GM18520 (cell line): ENCODE data around the gene OR14I1.

Experiments
- ATAC-seq: cut with Tn5 transposase; IDR thresholded peaks from one replicate; pipeline ENCODE4 v1.9.1; 2021; ENCODE audit not compliant: unreplicated experiment

OR14I1 gene

GRCh38 chr1:248702714-248703113, at the start of gene OR14I1:
TSS of gene OR14I1 (minus strand) at chr1:248702766.
- no peak for ATAC-seq

DNA sequence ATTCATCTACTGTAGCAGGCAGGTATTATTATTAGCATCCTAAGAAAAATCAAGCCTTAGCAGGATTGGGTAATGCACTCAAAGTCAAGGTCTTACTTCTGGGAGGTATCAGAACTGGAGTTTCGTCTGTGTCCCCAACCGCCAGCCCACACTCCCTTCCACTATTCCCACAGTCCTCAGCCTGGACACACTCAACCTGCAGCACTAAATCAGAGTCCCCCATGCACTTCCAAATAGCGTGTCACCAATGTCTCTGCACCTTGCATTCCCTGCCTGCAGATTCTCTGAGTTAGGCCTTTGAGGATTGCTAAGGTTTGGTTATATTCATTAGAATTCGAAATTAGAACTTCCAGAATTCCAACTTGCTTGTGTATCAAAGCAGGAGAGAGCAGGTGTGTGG, 49.1 kb upstream of the OR14I1 start:
- ATAC-seq, result no peak

- no peak for ATAC-seq
Measured at GRCh38 chr1:248751142-248751541, 48.6 kb upstream of the OR14I1 start.

GRCh38 chr1:248750496-248750895, 47.9 kb upstream of the OR14I1 start:
- ATAC-seq, result no peak

DNA sequence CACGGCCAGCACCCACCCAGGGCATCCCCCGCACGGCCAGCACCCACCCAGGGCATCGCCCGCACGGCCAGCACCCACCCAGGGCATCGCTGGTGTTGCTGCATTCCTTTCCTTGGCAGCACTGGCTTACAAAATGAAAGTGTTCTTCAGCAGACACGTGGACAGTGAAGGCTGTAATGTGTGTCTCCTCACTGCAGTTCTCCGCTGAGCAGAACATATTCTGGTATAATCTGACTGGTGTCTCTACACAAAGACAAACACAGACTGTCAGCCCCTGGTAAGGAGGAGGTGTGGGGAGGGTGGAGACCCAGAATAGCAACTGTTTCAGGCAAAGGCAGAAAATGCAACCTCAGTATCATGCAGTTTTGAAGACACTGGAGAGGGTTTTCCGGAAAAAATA, 45.6 kb upstream of the OR14I1 start:
- ATAC-seq, result no peak

- no peak for ATAC-seq
Measured at GRCh38 chr1:248740876-248741275, 38.3 kb upstream of the OR14I1 start.

- ATAC-seq, result no peak
Measured at GRCh38 chr1:248739572-248740205, 37.1 kb upstream of the OR14I1 start.

- no peak for ATAC-seq
Measured at GRCh38 chr1:248737457-248737856, 34.9 kb upstream of the OR14I1 start.

DNA sequence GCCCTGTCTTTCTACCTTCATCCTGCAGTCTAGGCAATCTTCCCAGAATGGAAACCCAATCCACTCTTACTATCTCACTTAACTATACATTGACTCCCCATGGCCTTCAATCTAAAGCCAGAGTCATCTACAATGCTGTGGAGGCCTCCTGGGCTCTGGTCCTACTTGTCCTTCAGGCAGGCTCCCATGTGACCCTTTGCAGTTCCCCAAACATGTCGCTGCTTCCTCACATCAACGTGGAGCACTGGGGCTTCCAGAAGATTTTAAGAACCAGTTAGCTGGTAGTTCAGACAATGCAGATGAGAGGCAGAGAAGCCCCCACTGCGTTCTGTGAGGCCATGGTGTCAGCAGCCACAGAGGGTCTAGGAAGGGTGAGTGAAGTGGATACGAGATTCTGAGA, 34.4 kb upstream of the OR14I1 start:
- no peak for ATAC-seq

DNA sequence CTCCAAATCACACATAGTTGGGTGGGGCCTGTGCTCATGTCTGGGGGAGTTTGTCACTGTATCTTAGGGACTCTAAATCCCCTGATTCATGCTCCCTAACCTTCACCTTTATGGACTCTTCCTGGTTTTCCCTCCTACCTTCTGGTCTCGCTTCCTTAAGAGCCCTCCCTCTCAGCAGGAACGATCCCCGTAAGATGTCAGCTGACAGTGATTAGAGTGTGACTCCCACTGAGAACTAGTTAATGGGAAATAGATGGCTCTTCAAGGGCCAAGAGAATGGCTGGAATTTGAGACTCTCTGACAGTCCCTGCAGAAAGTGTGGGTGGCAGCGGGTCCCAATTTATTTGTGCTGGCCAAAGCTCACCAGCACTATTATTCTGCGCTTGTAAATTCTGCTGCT, 31.0 kb upstream of the OR14I1 start:
- ATAC-seq, result no peak

- no peak for ATAC-seq
Measured at GRCh38 chr1:248730507-248731335, 28.2 kb upstream of the OR14I1 start.

GRCh38 chr1:248714248-248714647, 11.7 kb upstream of the OR14I1 start:
- no peak for ATAC-seq

- no peak for ATAC-seq
Measured at GRCh38 chr1:248710305-248710900, 7.8 kb upstream of the OR14I1 start.

DNA sequence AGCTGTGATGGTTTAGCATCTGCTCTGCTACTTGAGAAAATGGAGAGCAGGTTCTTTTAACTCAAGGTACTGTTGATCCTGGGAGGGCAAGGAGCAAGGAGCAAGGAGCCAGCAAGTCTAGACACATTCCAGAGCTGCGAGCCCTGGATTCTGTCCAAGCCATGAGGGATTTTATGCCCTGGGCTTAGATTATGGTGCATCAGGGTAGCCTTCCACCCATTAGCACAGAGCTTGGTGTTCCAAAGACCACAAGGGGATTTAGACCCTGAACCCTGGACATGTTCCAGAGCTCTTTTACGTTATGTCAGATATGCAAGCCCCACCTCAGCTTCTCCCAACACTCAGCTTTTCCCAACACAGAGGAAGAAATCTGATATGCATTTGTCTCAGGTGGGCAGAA, 2.0 kb upstream of the OR14I1 start:
- ATAC-seq, result no peak

- no peak for ATAC-seq
Measured at GRCh38 chr1:248703674-248704073, 1.1 kb upstream of the OR14I1 start.

- ATAC-seq, result no peak
Measured at GRCh38 chr1:248699099-248699498, 3.5 kb downstream of the OR14I1 start.

- no peak for ATAC-seq
Measured at GRCh38 chr1:248697907-248698306, 4.7 kb downstream of the OR14I1 start.

DNA sequence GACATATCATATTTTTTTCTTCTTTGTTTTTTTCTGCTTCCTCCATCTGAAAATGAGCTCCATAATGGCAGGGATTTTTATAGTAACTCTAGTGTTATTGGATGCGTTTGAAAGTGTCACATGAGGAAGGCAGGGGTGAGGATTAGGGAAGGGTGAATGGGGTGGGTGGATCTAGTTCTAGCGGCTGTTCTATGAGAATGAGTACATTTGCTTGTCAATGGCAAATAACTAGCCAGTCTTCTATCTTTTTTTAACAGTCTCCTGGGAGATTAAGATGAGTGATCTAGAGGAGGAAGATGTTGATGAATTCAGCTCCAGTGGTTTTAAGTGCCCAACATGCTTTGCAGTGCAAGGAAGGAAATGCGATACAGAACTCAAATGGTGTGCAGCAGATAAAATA, 5.8 kb downstream of the OR14I1 start:
- no peak for ATAC-seq

- no peak for ATAC-seq
Measured at GRCh38 chr1:248696261-248696660, 6.3 kb downstream of the OR14I1 start.

DNA sequence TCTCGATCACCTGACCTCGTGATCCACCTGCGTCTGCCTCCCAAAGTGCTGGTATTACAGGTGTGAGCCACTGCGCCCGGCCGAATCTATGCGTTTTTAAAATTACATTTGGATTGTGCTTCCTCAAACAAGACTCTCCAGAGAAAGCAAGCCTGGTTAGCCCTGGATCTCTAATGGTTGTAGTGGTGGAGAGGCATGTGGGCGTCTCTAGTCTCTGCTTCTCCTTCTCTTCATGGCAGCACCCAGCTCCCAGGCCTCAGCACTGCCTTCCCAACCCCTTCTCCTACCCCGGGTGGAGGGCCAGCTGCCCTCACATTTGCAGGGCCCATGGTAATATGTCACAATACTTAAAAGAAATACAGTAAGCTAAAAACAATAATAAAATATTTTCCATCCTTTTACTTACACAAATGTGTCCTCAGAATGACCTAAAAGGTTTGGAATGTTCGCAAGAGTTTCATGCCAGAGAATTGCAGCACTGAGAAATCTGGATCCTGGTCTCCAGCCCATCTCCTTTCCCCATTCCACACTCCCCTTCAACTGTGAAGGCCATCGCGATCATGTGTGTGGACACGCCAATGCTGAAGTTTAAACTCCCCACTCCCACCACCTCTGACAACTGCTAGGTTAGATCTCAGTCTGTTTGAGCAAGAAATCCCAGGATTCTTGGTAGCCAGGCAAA, 7.0 kb downstream of the OR14I1 start:
- ATAC-seq, result no peak

- no peak for ATAC-seq
Measured at GRCh38 chr1:248691567-248692155, 10.9 kb downstream of the OR14I1 start.
